CD4-positive, alpha-beta T cell treated with Interleukin-15 for 4 hours (primary cell): ENCODE measurements around the gene FLCN.
A peak's percentile ranks its signal among the peaks of the same experiment; 100 is the strongest.
"Not testable (repeated sequence)": the region's sequence is repeated elsewhere in the genome, so short reads cannot be mapped to it uniquely, and the experiment has no call there.

Experiments
- DNase-seq: peaks from one replicate; pipeline ENCODE4 v3.0.0-alpha.2; 2020; ENCODE audit warnings: low spot score

FLCN gene

GRCh38 chr17:17206913-17207335 lies 30.0 kb downstream of the FLCN start:
- DNase-seq, result no peak

GRCh38 chr17:17206124-17206912 lies 30.6 kb downstream of the FLCN start, which contains the start of gene PLD6:
TSS of gene PLD6 (minus strand) at chr17:17206333. CDS start at chr17:17206286, 47 bp downstream.
- peak; percentile 85 for DNase-seq

DNA sequence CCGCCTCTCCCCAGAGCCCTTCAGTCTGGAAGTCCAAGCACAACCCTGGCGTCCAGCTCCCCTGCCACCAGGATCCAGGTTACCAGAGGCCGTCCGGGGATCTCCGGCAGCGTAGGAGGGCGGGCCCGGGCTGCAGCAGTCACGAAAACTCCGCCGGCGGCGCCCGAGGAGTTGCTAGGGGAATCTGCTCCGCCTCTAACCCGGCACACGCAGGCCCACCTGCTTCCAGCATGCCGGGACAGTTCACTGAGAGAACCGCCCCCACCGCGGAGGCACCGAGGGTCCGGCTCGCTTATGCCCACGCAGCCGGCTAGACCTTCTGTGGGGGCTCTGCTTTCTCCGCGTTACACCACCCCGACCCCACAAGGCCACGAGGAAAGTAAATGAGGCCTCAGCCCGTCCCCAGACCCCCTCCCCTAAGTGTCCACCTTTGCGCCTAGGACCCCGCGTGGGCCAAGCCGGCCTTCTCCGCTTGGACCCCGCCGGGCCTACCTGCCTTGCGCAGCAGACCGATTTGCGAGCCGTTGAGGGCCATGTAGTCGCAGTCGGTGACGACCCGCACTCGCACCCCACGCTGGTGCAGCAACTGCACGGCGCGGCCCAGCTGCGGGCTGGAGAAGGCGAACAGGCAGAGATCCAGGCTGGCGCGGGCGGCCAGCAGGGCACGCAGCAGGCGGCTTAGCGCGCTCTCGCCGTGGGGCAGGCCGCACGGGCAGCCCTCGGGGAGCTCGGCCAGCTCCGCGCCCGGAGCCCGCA lies 31.4 kb downstream of the FLCN start:
- peak; percentile 43 for DNase-seq

DNA sequence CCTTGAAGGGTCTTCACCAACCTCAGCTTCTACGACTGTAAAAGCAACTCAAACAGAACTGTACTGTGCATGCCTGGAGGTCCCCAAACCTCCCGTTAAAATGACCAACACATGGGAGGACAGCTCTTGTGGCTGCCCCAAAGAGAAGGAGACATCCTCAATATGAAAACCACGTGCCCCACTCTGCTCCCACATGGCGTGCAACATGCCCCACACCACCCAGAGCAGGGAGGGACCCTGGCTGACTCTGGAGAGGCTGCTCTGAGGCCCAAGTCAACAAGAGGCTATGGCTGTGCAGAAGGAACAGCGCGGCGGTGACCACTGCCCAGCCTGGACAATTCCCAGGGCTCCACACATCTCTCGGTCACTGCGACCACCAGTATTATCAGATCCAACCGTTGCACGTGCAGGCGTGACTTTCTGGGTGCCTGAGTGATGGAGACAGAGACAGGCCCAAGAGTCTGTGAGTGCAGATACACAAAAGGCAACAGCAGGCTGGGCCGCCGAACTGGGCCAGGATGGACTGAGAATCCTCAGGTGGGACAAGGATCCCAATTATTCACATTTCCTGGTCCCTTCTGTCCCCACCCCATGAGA lies 32.2 kb downstream of the FLCN start:
- no peak for DNase-seq

DNA sequence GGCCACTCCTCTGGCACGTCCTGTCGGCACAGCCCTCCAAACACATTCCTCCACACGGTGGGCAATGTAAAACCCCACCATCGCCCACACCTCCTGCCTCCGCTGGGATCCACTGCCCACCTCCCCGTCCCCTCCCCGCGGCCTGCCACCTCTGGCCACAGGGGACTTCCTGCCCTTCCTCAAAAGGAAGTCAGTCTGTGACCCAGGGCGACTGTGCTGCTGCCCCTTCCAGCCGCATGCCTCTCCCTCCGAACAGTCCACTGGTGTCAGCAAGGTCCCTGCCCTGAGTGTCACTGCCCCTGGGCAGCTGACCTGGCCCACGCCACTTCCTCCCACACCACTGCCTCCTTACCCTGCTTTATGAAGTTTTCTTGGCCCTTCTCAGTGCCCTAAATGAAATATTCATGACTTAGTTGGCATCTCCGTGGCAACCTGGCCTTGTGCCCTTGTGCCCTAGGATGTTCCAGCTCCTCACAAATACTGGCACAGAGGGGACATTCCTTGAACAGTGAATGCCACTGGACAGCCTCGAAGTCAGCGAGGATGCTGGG lies 32.9 kb downstream of the FLCN start:
- DNase-seq, result no peak

GRCh38 chr17:17203173-17203730 lies 33.7 kb downstream of the FLCN start:
- no peak for DNase-seq

- DNase-seq, result no peak
These were observed 35.1 kb downstream of the FLCN start for GRCh38 chr17:17201907-17202306.

DNA sequence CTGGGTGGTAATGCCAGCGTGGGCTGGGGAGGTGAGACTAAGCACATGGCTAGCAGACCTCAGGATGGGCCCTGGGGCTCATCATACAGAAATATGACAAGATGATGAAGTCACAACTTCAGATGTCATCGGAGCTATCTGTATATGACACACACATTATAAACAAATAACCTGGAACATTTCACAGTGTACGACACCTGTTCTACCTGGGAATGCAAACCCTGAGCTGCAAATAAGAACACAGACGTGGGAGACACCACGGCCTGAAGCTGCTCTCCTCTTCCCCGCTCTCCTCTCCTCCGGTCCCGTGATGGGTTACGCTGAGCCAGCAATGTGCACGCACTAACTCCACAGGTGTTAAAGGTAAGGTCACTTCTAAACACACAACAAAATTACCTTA lies 35.7 kb downstream of the FLCN start:
- DNase-seq, result no peak

GRCh38 chr17:17200831-17201230 lies 36.1 kb downstream of the FLCN start:
- no peak for DNase-seq

GRCh38 chr17:17200311-17200710 lies 36.7 kb downstream of the FLCN start:
- no peak for DNase-seq

DNA sequence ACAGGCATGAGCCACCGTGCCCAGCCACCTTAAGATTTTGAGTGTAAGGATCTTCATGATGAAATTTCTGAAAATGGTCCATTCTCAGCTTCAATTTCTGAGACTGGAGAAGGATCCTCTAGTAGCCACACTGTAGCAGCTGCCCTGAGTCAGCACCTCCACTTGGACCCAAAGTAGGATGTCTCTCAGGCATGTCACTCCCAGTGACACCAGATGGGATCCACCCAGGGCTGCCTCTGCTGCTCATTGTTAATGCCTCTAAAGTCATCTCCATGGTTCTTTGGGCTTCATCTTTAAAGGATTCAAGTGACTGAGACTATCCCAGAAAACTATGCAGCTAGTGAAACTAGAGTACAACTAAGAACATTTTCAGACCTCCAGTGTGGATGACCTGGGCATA lies 38.7 kb downstream of the FLCN start:
- DNase-seq, result no peak

DNA sequence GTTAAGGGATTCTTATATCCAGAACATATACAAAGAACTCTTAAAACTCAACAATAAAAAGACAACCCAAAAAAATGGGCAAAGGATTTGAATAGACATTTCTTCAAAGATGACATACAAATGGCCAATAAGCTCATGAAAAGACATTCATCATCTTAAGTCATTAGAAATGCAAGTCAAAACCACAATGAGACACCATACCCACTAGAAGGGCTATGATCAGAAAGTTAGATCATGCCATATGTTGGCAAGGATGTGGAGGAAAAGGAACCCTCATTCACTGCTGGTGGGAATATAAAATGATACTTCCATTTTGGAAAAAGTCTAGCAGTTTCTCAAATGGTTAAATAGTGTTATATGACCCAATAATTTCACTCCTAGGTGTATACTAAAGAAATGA lies 40.2 kb downstream of the FLCN start:
- no peak for DNase-seq

DNA sequence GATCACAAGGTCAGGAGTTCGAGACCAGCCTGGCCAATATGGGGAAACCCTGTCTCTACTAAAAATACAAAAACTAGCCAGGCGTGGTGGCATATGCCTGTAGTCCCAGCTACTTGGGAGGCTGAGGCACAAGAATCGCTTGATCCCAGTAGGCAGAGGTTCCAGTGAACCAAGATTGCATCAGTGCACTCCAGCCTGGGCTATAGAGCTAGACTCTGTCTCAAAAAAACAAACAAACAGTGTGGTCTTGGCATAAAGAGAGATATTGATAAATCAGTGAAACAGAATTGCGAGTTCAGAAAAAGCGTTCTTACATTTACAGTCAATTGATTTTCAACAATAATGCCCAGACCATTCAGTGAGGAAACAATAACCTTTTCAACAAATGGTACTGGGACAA lies 41.5 kb downstream of the FLCN start:
- DNase-seq, result not testable (repeated sequence)

- DNase-seq, result no peak
These were observed 45.0 kb downstream of the FLCN start for GRCh38 chr17:17191961-17192381.

DNA sequence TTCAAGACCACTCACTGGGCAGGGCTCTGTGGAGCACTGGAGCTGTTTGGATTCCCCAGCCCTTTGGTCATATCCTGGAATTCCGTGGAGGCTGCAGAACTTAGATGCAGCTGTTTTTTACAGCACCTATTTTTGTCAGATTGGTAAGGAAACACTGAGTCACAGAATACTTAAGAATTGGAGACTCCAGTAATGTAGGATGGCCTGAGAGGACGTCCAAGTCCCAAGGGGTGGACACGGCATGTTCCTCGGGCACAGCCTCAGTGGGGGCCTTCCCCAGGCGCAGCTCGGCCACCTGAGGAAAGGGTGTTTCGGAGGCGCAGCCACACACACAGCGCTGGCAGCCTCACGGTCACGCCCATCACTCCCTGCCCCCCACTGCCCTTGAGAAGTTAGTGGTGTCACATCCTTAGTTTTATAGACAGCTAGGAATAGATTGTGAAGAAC lies 45.6 kb downstream of the FLCN start:
- DNase-seq, result no peak

GRCh38 chr17:17190188-17190587 lies 46.8 kb downstream of the FLCN start:
- no peak for DNase-seq

GRCh38 chr17:17189559-17189958 lies 47.4 kb downstream of the FLCN start:
- no peak for DNase-seq

DNA sequence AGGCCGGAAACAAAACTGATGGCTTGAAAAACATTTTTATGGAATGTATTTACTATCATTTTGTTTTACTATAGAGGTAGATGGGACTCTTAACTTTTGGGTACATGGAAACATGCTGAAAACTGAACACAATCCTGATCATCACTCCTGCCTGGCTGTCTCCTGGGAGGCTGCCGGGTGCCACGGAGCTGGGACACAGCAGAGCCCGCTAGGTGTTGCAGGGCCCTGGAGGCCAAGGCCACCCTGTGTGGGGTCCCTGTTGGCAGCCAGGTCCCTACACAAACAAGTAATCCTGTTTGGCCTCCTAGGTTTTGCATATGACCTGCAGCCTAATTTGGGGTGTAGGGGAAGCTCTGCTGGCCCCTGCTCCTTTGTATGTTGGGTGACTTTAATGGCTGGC lies 48.4 kb downstream of the FLCN start:
- DNase-seq, result no peak

GRCh38 chr17:17186551-17187505 lies 50.1 kb downstream of the FLCN start:
- DNase-seq, result no peak

GRCh38 chr17:17186051-17186450 lies 50.9 kb downstream of the FLCN start:
- no peak for DNase-seq
